Testis (tissue), 2 donors: Measurements from ENCODE around the gene TPRG1.

Experiments
- POLR2A ChIP-seq: fragments of 450-650 bp; IDR thresholded peaks from one replicate; pipeline ENCODE4 v1.6.1; 2017; ENCODE audit warnings: antibody characterized with exemption, mild to moderate bottlenecking, moderate library complexity
- TF ChIP-seq, protein P1 (sequence below), 3 experiments: fragments of 450-650 bp in 2 of 3; fragments of 200-600 bp in 1 of 3; sonication (generic) in 1 of 3; IDR thresholded peaks; one replicate each; pipeline ENCODE4 v1.5.1; 2016 to 2019; ENCODE audit warnings: antibody characterized with exemption in 3 of 3, mild to moderate bottlenecking in 2 of 3, moderate library complexity in 1 of 3

DNA sequence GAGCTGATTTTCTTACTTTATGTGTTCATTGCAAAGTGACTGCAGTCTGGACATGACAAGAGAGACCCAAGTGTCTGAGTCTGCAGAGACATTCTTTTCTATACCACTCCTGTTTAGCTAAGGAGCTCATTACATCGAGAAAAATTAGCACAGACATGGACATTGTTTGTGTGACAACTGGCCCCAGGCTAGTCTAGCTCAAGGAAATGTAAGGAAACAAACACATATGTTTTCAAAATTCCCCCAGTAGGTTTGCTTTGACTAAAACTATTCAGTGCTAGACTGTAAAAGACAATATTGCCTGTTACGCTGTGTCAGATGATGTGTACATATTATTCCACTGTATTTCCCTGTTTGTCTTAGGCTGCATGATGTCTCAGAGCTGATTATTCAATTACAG, 40.9 kb downstream of the TPRG1 start:
- TF ChIP-seq, protein P1, sequence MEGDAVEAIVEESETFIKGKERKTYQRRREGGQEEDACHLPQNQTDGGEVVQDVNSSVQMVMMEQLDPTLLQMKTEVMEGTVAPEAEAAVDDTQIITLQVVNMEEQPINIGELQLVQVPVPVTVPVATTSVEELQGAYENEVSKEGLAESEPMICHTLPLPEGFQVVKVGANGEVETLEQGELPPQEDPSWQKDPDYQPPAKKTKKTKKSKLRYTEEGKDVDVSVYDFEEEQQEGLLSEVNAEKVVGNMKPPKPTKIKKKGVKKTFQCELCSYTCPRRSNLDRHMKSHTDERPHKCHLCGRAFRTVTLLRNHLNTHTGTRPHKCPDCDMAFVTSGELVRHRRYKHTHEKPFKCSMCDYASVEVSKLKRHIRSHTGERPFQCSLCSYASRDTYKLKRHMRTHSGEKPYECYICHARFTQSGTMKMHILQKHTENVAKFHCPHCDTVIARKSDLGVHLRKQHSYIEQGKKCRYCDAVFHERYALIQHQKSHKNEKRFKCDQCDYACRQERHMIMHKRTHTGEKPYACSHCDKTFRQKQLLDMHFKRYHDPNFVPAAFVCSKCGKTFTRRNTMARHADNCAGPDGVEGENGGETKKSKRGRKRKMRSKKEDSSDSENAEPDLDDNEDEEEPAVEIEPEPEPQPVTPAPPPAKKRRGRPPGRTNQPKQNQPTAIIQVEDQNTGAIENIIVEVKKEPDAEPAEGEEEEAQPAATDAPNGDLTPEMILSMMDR (IDR thresholded peaks at IDR 0.05): no peak
- no peak for TF ChIP-seq POLR2A
